ENCODE measurements around the gene STXBP4. TPM values are rescaled to one million over a fixed set of nuclear protein-coding genes. Genes with fewer than 3 reads are reported as not detected.
"Not testable (repeated sequence)": the region's sequence is repeated elsewhere in the genome, so short reads cannot be mapped to it uniquely, and the experiment has no call there.

The STXBP4 gene
- polyA plus RNA-seq, 3 donors, result 14.1 to 19.1 (median 19.1) TPM

DNA sequence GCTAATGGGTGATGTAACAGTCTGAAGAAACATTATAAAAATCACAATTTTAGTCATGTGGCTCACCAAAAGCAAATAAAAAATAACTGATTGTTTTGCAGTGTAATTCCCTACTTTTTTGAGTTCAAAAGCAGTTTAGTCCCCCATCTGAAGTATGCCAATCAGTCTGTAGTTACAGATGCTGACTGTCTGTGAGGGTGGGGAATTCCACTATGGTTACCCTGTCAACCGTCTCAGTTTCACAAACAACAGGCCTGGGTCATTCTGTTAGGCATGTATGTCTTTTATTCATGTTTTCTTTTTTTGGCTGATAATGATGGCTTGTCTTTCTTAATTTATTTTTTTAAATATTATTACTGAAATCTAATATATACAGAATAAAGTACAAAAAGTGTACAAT lies 69.3 kb downstream of the STXBP4 start:
- DNase-seq, result no peak

DNA sequence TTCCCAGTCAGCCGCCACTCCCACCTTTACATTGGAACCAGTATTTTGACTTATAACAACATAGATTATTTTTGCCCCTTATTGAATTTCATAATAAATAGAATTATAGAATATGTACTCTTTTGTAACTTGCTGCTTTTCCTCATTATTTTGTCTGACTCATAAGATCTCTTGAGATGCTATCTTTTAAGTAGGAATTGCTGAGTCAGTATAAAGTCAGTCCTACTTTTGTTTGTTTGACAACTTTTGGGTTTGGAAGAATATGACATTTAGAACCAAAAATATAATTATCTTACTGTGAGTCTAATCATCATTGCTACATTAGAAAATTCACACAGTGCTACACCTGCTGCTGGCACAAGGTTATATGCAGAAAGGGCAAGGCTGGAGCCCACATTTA lies 69.7 kb downstream of the STXBP4 start:
- DNase-seq, result no peak

DNA sequence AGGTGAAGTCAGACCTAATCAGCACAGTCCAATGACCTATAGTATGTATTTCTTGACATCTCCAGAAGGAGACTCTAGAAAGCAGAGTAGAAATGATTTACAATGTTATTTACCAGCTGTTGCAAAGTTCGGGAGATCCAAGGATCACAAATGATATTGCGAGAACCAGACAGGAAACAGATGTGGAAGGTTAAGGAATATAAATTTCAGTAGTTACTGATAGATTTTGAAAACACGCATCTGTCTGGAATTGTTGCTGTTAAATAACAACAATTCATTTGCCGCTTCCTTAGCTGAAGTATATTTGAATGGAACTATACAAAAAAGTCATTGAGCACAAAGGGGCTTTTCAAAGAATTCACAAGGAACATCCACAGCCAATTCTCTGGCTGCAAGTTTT lies 72.0 kb downstream of the STXBP4 start:
- peak; percentile 52 for DNase-seq

DNA sequence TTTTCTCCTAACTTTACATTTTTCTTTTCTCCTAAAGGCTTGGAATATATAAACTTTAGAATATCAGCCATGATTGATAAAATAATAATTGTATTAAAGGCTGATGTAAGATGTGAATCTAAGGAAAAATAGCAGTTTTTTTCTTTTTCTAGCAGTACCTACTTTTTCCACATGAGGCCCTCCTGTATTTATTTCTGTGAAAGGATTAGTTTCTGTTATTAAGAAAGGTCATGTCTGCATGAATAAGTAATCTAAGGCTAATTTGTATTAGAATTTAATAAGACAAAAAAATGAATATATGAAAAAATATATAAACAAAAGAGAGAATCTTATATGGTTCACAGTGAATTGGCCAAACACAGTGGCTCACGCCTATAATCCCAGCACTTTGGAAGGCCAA lies 85.3 kb downstream of the STXBP4 start:
- DNase-seq, result no peak

DNA sequence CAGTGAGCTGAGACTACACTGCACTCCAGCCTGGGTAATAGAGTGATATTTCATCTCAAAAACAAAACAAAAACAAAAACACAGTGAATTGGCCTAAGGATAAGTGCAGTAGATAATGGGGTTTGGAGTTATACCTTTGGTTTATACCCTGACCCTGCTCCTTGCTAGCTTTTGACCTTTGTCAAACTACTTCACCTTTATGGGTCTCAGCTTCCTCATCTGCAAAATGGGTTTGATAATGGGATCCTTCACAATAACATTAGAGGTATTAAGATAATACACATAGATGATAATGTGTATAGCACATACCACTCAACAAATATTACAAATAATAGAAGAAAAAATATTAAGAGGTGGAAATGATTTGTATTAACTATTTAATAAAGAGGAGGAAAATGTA lies 85.9 kb downstream of the STXBP4 start:
- no peak for DNase-seq

DNA sequence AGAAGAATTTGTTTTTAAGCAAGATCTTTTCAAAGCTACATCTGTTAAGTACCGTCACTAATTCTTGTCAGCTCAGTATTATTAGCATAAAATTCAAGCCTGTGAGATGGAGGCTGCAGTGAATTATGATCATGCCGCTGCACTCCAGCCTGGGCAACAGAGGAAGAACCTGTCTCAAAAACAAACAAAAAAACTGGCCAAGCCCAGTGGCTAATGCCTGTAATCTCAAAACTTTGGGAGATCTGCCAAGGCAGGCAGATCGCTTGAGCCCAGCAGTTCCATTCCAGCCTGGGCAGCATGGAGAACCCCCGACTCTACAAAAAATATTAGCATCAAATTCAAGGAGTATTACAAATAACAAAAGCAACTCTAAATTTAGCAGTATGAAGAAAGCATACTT lies 88.0 kb downstream of the STXBP4 start:
- DNase-seq, result no peak

DNA sequence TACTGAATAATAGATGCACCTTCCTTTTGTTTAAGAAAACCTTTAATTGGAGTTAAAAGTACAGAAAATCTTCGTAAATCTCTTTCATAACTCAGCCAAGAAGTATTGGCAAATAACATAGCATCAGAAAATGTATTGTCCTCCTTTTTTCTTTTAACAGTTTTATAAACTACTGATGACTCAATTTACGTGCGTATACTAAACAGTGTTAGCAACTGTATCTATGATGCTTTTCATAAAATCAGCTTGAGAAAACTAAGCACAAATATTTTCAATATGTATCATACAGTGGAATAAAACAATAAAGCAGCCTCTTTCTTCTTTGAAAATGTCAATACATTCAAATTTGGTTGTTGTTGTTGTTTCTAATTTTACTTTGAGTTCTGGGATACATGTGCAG lies 88.6 kb downstream of the STXBP4 start:
- DNase-seq, result no peak

DNA sequence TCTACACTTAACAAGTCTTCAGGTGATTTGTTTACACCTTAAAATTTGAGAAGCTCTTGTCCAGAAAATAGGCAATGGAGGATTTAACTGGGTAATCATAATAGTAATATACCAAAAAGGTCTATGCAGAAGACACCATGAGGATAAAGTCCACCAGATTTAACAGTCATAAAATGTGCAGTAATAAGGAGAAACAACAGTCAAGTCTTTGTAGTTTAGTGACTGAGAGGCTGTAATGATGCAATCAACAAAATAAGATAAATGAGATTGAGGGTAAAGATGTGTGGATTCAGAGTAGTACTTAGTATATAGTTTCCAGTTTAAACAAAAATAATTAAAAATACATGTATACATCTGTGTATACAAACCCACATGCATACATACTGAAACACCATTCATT lies 91.2 kb downstream of the STXBP4 start:
- no peak for DNase-seq

DNA sequence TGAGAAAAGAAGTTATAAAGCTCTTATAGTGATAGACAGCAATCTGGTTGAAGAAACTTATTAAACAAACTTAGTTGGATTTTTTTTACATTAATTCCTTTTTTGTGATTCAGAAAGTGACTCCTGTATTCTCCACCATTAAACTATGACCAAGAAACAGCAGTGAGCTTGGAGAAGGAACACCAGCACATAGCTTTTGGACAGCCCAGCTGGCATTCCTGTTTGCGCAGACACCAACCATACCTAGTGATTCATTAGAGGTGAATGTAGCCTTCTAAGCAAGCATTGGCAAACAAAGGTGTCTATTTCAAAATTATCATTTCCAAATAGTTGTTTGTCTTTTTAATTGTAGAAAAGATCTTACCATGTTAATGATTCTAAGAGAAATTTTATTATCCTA lies 94.4 kb downstream of the STXBP4 start:
- no peak for DNase-seq

DNA sequence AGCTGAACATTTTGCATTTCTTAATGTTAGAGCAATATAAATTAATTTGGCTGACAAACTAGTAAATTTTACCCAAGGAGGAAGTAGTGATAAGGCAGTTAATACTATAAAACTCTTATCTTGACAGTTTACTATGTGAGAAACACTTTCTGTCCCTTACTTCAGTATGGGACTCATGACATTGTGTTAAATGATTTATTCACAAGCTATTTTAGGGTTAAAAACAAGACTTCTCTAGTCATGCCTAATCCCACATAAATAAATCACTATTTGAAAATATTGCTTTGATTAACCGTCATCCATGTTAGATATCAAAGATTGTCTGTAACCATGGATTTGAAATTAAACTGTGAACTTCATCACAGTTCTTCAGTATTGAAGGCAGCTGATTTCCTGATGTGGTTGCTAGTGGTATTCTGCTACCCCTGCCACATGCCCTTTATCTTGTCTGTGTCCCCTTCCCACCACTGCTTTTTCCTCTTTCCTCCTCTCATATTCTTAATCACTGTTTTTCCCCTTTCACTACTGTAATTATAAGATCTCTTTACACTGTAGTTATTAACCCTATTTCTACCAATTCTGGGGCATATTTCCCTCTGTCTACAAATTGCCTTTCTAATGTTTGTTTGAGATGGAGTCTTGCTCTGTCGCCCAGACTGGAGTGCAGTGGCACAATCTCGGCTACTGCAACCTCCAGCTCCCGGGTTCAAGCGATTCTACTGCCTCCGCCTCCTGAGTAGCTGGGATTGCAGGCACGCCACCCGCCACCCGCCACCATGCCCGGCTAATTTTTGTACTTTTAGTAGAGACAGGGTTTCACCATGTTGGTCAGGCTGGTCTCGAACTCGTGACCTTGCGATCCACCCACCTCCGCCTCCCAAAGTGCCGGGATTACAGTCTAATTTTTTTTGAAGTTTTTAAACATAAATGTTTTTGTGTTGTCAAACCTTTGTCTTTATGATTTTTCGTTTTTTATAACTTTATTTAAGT lies 95.6 kb downstream of the STXBP4 start:
- DNase-seq, result no peak

DNA sequence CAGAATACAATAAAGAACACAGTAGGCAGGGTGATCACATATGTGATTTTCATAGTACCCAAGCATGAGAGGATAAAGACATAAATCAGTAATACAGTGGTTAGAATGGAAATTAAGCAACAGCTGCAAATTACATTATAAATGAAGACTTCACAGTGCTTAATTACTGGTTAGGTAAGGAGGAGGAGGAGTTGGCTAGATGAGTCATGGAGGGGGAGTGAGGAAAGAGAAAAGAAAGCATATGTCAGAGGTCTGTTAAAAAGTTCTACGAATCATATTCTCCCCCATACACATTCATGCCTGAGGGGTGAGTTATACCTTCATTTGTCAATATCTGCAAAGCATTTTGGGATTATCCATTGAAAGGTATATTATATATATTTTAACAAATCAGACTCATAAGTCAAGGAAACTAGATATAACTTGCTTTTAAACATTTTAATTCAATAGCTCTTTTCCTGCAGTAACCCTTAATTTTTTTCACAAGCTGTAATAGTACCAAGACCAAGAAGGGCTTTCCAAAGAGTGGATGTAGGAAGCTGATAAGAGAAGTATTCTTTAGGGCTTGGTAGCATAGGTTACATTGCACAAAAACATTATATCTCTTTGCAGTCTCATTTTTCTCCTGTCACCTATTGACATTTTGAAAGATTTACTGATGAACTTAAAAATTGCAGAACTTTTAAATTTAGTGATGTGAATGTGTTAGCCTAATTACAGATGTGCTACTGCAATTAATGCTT lies 99.3 kb downstream of the STXBP4 start:
- DNase-seq, result no peak

DNA sequence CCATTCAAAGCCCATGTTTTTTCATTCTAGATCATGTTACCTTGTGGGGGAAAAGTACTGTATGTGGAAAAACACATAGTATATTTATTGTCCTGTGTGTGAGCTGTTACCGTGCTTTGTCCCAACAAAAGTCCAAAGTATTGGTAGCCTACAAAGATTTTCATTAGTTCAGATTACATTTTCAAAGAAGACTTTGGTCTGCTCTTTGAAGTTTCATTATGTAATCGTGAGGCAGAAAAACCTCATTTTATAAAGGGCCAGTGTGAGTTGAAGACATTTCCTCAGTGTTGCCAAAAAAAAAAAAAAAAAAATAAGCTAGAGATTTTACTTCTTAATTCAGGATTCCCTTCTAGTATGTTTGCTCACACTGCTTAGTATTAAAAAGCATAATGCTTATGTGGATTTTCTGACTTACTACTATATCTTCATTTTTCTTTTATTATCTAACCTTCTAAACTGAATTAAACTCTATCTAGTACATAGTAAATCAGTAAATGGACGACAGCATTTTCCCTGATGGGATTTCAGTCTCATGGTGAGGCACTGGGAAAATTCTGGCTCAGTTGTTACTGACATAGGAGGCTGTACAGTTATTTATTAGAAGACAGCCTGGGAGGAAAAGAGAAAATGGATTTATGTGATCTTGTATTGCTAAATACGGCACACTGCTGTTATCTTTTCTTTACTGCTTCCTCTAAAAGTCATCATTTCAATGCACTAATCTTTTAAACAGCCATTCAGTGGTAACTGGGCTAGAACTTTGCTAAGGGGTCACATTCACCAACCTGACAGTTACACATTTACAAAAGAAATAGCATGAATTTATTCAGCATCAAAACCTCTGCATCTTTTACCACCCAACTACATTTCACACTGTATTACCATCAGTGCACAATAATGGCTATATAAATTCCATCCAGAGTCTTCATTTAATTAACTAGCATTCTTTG lies 100.6 kb downstream of the STXBP4 start:
- DNase-seq, result no peak

DNA sequence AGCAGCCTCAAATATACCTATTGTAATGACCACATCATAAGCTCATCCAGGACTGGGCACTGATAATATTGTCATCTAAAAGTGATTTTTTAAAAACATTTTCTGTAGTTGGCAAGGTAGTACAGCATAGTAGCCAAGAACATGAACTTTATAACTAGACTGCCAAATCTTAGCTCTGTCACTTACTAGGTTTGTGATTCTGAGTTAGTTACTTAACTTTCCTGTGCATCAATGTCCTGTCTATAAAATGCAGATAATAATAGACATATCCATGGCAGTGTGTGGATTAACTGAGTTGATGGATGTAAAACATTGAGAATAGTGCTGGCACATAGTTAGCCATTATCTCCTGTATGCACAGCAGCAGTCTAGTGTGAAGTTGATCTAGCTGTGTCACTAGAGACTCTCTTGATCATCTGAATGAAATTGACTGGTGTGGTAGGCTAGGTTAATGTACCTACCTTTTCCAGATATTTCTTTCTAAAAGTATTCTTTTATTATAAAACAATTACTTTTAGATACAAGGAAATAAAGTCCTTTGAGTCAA lies 101.5 kb downstream of the STXBP4 start:
- DNase-seq, result no peak

DNA sequence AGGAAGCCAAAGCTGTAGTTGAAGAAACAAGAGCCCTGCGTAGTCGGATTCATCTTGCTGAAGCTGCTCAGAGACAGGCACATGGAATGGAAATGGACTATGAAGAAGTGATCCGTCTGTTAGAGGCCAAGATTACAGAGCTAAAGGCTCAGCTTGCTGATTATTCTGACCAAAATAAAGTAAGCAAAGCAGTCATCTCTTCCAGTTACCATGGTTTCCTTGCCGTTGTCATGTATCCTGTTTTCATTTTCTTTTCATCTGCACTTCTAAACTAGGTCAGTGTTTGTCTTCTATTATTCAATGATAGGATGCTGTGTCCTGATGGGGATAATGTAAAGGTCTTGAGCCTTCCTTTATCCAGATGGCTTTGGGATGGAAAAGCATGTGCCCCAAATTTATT lies 104.3 kb downstream of the STXBP4 start:
- DNase-seq, result no peak

DNA sequence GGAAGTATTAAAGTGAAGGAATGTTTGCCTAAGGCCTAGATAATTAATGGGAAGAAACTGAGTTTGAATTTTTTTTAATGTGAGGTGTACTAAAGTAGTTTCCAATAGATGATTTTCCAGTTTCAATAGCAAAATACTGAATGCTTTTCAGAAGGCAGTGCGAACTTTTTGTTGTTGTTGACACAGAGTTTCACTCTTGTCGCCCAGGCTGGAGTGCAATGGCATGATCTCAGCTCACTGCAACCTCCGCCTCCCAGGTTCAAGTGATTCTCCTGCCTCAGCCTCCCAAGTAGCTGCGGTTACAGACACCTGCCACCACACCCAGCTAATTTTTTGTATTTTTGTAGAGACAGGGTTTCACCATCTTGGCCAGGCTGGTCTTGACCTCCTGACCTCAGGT lies 104.9 kb downstream of the STXBP4 start:
- not testable (repeated sequence) for DNase-seq

DNA sequence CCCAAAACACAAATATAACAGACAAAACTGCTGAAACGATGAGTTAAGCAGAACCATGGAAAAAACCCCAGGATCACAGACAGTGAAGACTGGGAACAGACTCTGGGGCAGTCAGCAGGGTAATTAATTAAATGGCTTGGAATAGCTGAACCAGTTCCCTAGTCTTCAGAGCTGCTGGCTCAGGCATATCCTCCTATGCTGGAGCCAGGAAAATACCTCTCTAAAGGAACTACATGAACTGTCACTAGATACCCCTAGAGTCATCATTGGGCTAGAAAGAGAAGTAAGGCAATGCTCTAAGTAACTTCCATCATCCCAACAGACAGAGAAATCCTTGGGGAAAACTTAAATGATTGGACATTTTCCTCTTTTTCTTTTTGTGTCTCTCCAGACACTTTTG lies 113.0 kb downstream of the STXBP4 start:
- no peak for DNase-seq

DNA sequence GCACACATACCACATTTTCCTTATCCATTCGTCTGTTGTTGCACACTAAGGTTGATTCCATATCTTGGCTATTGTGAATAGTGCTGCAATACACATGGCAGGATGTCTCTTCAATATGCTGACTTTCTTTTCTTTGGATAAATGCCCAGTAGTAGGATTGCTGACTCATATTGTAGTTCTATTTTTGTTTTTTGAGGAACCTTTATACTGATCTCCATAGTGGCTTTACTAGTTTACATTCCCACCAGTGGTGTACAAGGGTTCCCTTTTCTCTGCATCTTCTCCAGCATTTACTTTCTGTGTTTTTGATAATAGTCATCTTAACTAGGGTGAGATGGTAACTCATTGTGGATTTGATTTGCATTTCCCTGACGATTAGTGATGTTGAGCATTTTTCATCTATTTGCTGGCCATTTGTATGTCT lies 118.1 kb downstream of the STXBP4 start:
- DNase-seq, result no peak

DNA sequence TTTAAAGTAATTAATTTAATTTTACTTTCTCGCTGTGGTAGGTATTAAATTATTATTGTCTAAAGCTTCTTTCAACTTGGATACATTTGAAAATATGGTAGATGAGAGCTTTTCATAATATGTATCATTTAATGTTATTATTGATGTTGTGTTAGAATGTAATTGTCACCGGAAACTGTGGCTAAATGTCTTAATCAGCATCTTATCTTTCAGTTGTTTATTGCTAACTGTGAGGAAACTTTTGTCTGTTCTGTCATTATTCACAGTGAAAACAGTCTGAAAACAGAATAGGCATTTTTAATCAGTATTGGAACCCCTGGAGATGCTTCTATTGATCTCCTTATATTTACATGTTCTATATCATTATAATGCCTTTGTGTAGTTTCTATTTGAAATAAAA lies 120.7 kb downstream of the STXBP4 start:
- DNase-seq, result no peak

DNA sequence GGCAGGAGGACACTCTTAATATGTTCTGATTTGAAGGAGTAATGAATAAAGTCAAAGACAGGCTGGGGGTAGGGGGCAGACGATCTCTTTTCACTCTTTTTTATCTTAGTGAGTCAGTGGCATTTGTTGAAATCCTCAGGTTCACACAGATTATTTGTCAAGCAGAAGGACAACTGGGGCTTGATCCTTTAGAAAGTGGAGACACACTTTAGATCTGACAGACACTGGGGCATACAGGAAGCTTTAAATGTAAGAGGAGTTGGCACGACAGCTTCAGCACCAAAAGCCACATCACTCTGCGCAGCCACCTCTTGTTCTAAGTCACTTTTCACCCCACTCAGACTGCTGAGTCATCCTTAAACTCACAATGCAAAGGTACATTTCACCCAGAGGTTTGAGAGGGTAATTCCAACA lies 121.5 kb downstream of the STXBP4 start:
- no peak for DNase-seq

DNA sequence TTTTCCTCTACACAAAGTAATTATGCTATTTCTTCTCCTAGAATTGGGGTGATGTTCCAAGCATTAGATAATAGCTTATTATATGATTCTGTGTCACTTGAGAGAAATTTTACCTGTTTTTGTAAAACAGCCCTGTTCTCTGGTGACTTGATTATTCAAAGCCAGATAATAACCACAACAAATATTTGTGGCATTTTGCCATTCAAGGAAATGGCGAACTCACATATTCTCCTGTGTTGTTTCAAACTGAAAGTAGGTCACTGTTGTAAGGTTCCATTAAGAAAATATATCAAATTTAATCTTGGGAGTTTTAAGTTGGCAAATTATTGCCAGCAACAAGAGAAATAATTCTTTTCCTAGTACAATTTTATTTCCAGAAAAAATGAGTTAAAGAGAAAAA lies 124.8 kb downstream of the STXBP4 start:
- DNase-seq, result no peak

DNA sequence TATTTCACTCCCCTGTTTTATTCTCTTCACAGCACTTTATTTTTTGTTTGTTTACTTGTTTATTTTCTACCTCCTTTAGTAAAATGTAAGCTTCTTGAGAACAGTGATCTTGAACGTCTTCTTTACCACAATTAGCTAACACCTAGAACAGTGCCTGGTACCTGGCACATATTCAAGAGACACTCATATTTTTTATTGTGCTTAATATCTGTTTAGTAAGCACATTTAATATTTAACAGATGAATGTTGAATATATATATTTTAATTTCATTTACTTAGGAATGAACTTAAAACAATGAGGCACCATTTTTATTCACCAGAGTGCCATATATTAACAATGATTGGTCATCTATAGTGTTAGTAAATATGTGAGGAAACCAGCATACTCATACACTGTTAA lies 130.2 kb downstream of the STXBP4 start:
- no peak for DNase-seq

DNA sequence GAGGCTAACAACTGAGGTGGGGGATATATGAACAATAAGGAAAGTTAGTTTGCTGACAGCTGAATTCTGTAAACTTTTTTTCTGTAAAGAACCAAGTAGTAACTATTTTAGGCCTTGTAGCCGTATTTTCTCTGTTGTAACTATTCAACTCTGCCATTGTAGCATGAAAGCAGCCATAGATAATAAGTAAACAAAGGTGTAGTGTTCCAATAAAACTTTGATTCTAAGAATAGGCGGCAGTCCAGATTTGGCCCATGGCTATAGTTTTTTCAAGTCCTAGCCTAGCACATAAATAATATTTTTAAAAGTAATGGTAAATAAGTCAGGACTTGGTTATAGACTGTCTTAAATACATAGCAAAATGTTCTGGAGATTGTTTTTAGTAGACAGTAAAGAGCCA lies 142.0 kb downstream of the STXBP4 start:
- no peak for DNase-seq

Measured in renal pelvis (tissue), 4 donors.